ENCODE results near the gene MAEA.

The MAEA gene

DNA sequence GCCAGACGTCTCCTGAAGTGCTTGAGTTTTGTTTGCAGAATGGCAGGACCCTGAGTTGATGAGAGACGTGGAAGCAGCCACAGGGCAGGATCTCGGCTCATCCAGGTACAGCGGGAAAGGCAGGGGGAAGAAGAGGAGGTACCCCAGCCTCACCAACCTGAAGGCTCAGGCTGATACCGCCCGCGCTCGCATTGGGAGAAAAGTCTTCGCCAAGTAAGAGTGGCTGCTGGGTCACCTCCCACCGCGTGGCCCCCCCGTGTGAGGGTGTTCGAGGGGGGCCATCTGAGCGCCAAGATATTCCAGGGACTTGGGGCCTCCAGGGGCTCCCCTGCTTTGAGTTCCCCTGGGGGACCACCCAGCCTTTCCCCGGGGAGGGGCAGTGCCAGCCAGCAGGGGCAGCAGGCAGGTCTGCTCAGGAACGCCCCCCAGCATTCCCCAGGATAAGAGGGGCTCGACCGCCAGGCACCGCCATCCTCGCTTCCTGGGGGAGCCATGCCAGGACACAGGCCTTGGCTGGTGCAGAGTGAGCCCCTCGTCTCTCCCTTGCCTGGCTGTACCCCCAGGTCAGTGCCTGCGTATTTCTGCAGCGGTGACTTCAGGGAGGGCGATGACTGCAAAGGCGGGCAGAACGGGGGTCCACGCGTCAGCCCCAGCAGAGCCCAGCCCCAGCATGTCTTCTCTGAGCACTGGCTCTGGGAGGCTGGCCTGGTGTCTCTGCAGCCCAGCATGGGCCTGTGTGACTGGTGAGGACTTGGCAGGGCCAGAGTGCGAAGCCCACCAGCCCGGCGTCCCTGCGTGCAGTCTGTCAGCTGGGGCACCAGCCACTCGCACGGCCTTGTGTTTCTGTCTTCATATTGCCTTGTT, 94.3 kb downstream of the MAEA start:
- no peak for DNase-seq

DNA sequence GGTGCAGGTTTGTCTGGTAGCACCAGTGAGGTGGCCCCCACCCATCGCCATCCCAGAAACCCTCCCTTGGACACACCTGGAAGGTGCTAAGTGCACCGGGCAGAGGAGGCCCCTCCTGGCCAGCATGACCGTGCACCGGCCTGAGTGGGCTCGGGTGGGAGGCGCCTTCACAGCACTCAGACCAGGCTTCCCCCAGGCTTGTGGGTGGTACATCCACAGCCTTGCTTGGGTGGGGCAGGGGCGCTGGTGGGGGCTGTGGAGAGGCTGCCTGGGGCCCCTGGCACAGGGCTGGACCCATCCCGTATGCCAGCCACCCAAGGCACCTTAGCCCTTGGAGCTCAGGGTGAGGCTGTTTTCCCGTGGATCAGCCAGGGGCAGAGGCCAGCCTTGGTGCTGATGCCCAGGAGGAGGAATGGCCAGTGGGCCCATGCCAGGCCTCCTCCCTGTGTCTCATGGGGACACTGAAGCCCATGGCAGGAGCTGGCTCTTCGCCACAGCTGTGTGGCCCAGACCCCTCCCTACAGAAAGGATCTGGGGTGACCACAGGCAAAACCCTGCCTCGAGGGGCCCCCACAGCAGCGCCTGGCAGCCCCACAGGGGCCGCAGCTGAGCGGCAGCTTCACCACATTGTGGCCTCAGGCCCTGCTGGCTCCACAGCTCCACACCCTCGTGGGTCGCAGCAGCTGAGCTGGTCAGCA, 95.1 kb downstream of the MAEA start:
- DNase-seq = no peak

DNA sequence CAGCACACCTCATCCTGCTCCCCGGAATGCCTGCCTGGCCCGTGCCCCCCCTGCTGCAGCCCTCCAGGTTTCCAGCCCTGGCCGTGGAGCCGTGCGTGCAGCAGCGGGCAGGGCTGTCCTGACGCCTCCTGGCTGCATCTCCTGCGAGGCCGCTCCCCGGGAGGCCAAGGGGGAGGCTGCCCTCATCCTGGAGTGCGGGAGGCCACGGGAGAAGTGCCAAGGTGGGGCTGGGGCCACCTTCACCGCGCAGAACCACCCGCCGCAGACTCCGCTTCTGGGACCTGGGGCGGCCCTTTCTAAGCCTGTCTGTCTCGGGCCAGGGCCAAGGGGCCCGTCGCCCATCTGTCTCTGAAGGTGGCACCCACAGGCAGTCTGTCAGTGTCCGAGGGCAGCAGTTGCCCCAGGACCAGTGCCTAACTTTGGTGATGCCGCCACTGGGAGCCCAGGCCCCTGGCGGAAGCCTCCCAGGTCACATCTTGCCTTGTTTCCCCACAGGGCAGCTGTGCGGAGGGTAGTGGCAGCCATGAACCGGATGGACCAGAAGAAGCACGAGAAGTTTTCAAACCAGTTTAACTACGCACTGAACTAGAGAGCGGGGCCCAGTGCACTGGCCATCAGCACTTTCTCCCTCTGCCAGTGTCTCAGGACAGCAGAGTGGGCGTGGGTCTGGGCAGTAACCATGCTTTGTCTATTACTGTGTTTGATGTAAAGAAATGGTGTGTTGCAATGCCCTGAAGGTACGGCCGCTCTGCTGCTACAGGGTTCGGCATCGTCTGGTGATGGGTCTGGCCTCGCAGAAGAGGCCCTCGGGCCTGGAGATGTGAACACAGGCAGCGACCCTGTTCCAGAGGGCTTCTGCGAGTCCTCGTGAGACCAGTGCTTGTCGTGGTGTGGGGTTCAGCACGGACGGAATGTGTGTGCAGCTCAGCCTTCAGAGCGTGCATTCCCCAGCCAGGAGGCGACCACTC, 96.0 kb downstream of the MAEA start:
- DNase-seq = no peak

Data from hematopoietic multipotent progenitor cell treated with erythropoietin and hydrocortisone succinate and interleukin-3 and kit ligand, for 4 days (in vitro differentiated cells).